Upper lobe of left lung (tissue), 6 donors: ENCODE data around the gene PTBP1. TPM values are rescaled to one million over a fixed set of nuclear protein-coding genes. Genes with fewer than 3 reads are reported as not detected.

Experiments used
- ATAC-seq, 2 donors: fragments of 200-7000 bp; cut with Tn5 transposase; one replicate each; pipeline ENCODE4 v1.9.1; 2022; ENCODE audit warnings: mild to moderate bottlenecking in 2 of 2, moderate library complexity in 2 of 2; ENCODE audit not compliant: low FRiP score in 2 of 2
- DNase-seq, 2 donors: peaks; one replicate each; pipeline ENCODE4 v3.0.0-alpha.2; 2019 to 2020
- H3K27ac ChIP-seq, 4 donors: fragments of 200-600 bp; sonication (generic); one replicate each; pipeline ENCODE4 v1.5.1; 2016 to 2019
- H3K27me3 ChIP-seq, 4 donors: fragments of 200-600 bp; sonication (generic); one replicate each; pipeline ENCODE4 v1.5.1; 2017 to 2019
- H3K36me3 ChIP-seq, 4 donors: fragments of 200-600 bp; sonication (generic); one replicate each; pipeline ENCODE4 v1.5.1; 2016 to 2019
- H3K4me1 ChIP-seq, 4 donors: fragments of 200-600 bp; sonication (generic); one replicate each; pipeline ENCODE4 v1.5.1; 2018 to 2019
- H3K4me3 ChIP-seq, 4 donors: fragments of 200-600 bp; sonication (generic); one replicate each; pipeline ENCODE4 v1.5.1; 2017 to 2019; ENCODE audit warnings: mild to moderate bottlenecking in 2 of 4, moderate library complexity in 1 of 4
- H3K9me3 ChIP-seq, 4 donors: fragments of 200-600 bp; sonication (generic); one replicate each; pipeline ENCODE4 v1.5.1; 2018 to 2019
- EP300 ChIP-seq, 4 donors: sonication (generic); formaldehyde crosslinking; IDR thresholded peaks; one replicate each; pipeline ENCODE4 v1.5.1; 2017; ENCODE audit warnings: antibody characterized with exemption in 4 of 4, control low read depth in 2 of 4
- POLR2A ChIP-seq, 4 donors: fragments of 450-650 bp; IDR thresholded peaks; one replicate each; pipeline ENCODE4 v1.5.1; 2016 to 2017; ENCODE audit warnings: antibody characterized with exemption in 4 of 4, mild to moderate bottlenecking in 2 of 4
- POLR2AphosphoS5 ChIP-seq, 2 donors: sonication (generic); formaldehyde crosslinking; IDR thresholded peaks; one replicate each; pipeline ENCODE4 v1.5.1; 2017; ENCODE audit warnings: antibody characterized with exemption in 2 of 2
- WGBS, 2 donors: methylation state at CpG; one replicate each; pipeline ENCODE4 v1.1.5; 2017 to 2018; 5-methylcytosine and 5-hydroxymethylcytosine counted together
- total RNA-seq, 6 donors: library from RNA; depleted of rRNA in 4 of 6; stranded (reverse); fragments of >200 nt in 4 of 6; gene quantifications; one replicate each; pipeline versions ENCODE4 v1.1.0 to v1.2.1, GENCODE V29; 2016 to 2021
- TF ChIP-seq, protein P1 (sequence below), 6 experiments: fragments of 450-650 bp in 4 of 6; fragments of 200-600 bp in 2 of 6; sonication (generic) in 2 of 6; IDR thresholded peaks; one replicate each; pipeline ENCODE4 v1.5.1; 2016 to 2019; ENCODE audit warnings: antibody characterized with exemption in 6 of 6
- donor health status: DM: no; HTN: no; CAD: no; lungs with moderate emphysema.
- donor health status: DM: no; HTN: yes; CAD: no; lungs with severe emphysema.

PTBP1 gene
- total RNA-seq, 6 donors from 2014 or later: 122 to 270 (median 219) TPM

DNA sequence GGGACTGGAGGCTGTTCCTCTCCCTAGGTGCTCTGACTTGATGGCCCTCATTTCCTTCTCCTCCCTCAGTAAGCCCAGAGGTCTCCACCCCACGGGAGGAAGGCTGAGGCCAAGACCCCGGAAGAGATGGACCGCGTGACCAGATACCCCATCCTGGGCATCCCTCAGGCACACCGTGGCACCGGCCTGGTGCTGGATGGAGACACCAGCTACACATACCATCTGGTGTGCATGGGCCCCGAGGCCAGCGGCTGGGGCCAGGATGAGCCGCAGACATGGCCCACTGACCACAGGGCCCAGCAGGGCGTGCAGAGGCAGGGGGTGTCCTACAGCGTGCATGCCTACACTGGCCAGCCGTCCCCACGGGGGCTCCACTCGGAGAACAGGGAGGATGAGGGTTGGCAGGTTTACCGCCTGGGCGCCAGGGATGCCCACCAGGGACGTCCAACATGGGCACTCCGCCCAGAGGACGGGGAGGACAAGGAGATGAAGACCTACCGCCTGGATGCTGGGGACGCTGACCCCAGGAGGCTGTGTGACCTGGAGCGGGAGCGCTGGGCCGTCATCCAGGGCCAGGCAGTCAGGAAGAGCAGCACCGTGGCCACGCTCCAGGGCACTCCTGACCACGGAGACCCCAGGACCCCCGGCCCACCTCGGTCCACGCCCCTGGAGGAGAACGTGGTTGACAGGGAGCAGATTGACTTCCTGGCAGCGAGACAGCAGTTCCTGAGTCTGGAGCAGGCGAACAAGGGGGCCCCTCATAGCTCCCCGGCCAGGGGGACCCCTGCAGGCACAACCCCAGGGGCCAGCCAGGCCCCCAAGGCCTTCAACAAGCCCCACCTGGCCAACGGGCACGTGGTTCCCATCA is 40.2 kb upstream of the PTBP1 start:
- Histone ChIP-seq H3K27ac (no peak overlapping the region), H3K36me3 (no peaks in the 10 kb centered on the region), H3K4me3 (no peak overlapping the region), H3K27me3 (no peaks in the 10 kb centered on the region), H3K4me1 (peaks cover 5 to 17% (median 7%) of the 10 kb centered on the region in 4 donors), H3K9me3 (peaks cover 0 to 11% (median 4%) of the 10 kb centered on the region in 4 donors)
- WGBS, 2 donors: 87 to 91% methylated on average over 17 to 26 of the region's 36 CpGs
- DNase-seq (peak in 1 of 2 donors; percentile 77), ATAC-seq (no peak)
- TF ChIP-seq, protein P1, sequence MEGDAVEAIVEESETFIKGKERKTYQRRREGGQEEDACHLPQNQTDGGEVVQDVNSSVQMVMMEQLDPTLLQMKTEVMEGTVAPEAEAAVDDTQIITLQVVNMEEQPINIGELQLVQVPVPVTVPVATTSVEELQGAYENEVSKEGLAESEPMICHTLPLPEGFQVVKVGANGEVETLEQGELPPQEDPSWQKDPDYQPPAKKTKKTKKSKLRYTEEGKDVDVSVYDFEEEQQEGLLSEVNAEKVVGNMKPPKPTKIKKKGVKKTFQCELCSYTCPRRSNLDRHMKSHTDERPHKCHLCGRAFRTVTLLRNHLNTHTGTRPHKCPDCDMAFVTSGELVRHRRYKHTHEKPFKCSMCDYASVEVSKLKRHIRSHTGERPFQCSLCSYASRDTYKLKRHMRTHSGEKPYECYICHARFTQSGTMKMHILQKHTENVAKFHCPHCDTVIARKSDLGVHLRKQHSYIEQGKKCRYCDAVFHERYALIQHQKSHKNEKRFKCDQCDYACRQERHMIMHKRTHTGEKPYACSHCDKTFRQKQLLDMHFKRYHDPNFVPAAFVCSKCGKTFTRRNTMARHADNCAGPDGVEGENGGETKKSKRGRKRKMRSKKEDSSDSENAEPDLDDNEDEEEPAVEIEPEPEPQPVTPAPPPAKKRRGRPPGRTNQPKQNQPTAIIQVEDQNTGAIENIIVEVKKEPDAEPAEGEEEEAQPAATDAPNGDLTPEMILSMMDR (IDR thresholded peaks at IDR 0.05): no peak
- TF ChIP-seq EP300 (IDR thresholded peaks at IDR 0.05) (no peak), POLR2A (IDR thresholded peaks at IDR 0.05) (no peak), POLR2AphosphoS5 (IDR thresholded peaks at IDR 0.05) (no peak)

DNA sequence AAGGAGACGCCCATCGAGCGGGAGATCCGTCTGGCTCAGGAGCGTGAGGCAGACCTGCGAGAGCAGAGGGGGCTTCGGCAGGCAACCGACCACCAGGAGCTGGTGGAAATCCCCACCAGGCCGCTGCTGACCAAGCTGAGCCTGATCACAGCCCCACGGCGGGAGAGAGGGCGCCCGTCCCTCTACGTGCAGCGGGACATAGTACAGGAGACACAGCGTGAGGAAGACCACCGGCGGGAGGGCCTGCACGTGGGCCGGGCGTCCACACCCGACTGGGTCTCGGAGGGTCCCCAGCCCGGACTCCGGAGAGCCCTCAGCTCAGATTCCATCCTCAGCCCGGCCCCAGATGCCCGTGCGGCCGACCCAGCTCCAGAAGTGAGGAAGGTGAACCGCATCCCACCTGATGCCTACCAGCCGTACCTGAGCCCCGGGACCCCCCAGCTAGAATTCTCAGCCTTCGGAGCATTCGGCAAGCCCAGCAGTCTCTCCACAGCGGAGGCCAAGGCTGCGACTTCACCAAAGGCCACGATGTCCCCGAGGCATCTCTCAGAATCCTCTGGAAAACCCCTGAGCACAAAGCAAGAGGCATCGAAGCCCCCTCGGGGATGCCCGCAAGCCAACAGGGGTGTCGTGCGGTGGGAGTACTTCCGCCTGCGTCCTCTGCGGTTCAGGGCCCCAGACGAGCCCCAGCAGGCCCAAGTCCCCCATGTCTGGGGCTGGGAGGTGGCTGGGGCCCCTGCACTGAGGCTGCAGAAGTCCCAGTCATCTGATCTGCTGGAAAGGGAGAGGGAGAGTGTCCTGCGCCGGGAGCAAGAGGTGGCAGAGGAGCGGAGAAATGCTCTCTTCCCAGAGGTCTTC is 39.2 kb upstream of the PTBP1 start:
- ATAC-seq (no peak), DNase-seq (peak in 1 of 2 donors; percentile 79)
- no peak overlapping the region for H3K27ac ChIP-seq
- TF ChIP-seq EP300 (IDR thresholded peaks at IDR 0.05): no peak
- no peak for TF ChIP-seq POLR2A (IDR thresholded peaks at IDR 0.05)
- TF ChIP-seq POLR2AphosphoS5 (IDR thresholded peaks at IDR 0.05): no peak
- TF ChIP-seq, protein P1 (IDR thresholded peaks at IDR 0.05): no peak
- H3K36me3 ChIP-seq: no peaks in the 10 kb centered on the region
- H3K4me1 ChIP-seq: peaks cover 2 to 7% (median 6%) of the 10 kb centered on the region in 4 donors
- peaks cover 0 to 11% (median 4%) of the 10 kb centered on the region in 4 donors for H3K9me3 ChIP-seq
- H3K4me3 ChIP-seq: no peak overlapping the region
- no peaks in the 10 kb centered on the region for H3K27me3 ChIP-seq
- WGBS, 2 donors: 95 to 97% methylated on average over 33 to 40 of the region's 50 CpGs

DNA sequence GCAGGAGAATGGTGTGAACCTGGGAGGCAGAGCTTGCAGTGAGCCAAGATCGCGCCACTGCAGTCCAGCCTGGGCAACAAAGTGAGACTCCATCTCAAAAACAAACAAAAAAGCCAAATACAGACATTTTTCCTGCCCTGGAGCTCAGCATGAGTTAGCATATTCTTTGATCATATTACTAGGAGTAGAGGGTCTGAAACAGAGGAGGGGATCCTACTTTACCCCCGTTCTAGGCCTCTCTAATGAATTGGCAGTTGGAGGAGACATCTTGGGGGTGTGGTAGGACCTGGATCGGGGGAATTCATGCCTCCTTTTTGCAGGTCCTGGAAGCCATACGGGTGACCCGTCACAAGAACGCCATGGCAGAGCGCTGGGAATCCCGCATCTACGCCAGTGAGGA is 34.1 kb upstream of the PTBP1 start:
- H3K9me3 ChIP-seq: peaks cover 0 to 9% (median 3%) of the 10 kb centered on the region in 4 donors
- WGBS, 2 donors: 92 to 95% methylated on average over 4 to 10 of the region's 10 CpGs
- ATAC-seq (no peak), DNase-seq (no peak)
- H3K4me3 ChIP-seq: no peak overlapping the region
- H3K36me3 ChIP-seq: no peaks in the 10 kb centered on the region
- no peaks in the 10 kb centered on the region for H3K27me3 ChIP-seq
- H3K27ac ChIP-seq: no peak overlapping the region
- no peaks in the 10 kb centered on the region for H3K4me1 ChIP-seq
- TF ChIP-seq, protein P1 (IDR thresholded peaks at IDR 0.05): no peak
- TF ChIP-seq POLR2AphosphoS5 (IDR thresholded peaks at IDR 0.05) (no peak), POLR2A (IDR thresholded peaks at IDR 0.05) (no peak), EP300 (IDR thresholded peaks at IDR 0.05) (no peak)

DNA sequence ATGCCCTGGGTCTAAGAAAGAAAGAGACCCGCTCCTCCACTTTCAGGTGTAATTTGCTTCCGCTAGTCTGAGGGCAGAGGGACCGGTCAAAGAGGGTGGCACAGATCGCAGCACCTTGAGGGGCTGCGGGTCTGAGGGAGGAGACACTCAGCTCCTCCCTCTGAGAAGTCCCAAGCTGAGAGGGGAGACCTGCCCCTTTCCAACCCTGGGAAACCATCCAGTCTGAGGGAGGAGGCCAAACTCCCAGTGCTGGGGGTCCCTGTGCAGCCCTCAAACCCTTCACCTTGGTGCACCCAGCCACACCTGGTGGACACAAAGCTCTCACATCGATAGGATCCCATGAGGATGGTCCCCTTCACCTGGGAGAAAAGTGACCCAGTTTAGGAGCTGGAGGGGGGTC is 33.4 kb upstream of the PTBP1 start:
- Histone ChIP-seq H3K4me3 (no peak overlapping the region), H3K27ac (no peak overlapping the region), H3K27me3 (no peaks in the 10 kb centered on the region), H3K4me1 (no peaks in the 10 kb centered on the region), H3K9me3 (peaks cover 0 to 2% (median 0%) of the 10 kb centered on the region in 4 donors), H3K36me3 (no peaks in the 10 kb centered on the region)
- TF ChIP-seq, protein P1 (IDR thresholded peaks at IDR 0.05): no peak
- TF ChIP-seq EP300 (IDR thresholded peaks at IDR 0.05): no peak
- no peak for TF ChIP-seq POLR2AphosphoS5 (IDR thresholded peaks at IDR 0.05)
- no peak for TF ChIP-seq POLR2A (IDR thresholded peaks at IDR 0.05)
- DNase-seq (no peak), ATAC-seq (no peak)
- 90 to 98% methylated on average over 4 to 6 of the region's 6 CpGs for WGBS, 2 donors
